ENCODE results near the gene CD247. TPM values are rescaled to one million over a fixed set of nuclear protein-coding genes. Genes with fewer than 3 reads are reported as not detected.

Gene CD247
- total RNA-seq, 1 experiment from 2014 or later = 0.44 TPM

- TF ChIP-seq SIN3A (IDR thresholded peaks at IDR 0.05; ENCODE audit: borderline replicate concordance, insufficient read depth, low read depth, low read length) = no peak
- in situ Hi-C loops (cut with HindIII; ENCODE audit: low pct_unique_long_range_greater_than_20kb, low sequenced_read_pairs) = no loop called here
- no peak for ATAC-seq
- no peaks in the 10 kb centered on the region for H3K4me1 ChIP-seq (ENCODE audit: control insufficient read depth, insufficient read depth, low read length)
- BruUV-seq (replicated peaks) = no TSS peak
- CTCF ChIA-PET = interaction anchor here (0.6 kb wide), 1 partner anchor 513 kb away, joined by 3 read pairs; no protein-coding TSS in a partner anchor
- DNase-seq (ENCODE audit: low read depth, low spot score) = no peak
- H3K4me3 ChIP-seq (ENCODE audit: low read depth in 2 of 2, low read length in 2 of 2) = no peak overlapping the region
- no peaks in the 10 kb centered on the region for H3K27me3 ChIP-seq (ENCODE audit: control insufficient read depth, insufficient read depth, low read length)
- H3K9me3 ChIP-seq (ENCODE audit: control insufficient read depth, insufficient read depth, low read depth, low read length) = no peaks in the 10 kb centered on the region
- H3K27ac ChIP-seq (ENCODE audit: low read length) = no peak overlapping the region
- intact Hi-C loops (cut with micrococcal nuclease; ENCODE audit: unreplicated experiment) = no loop called here
- POLR2A ChIA-PET = no interaction called here
- no peaks in the 10 kb centered on the region for H3K36me3 ChIP-seq (ENCODE audit: control insufficient read depth, insufficient read depth, low read length)
Measured at GRCh38 chr1:167487614-167488013, 30.7 kb downstream of the CD247 start.

GRCh38 chr1:167486090-167486824, 32.1 kb downstream of the CD247 start:
- TF ChIP-seq TCF7L2 (IDR thresholded peaks at IDR 0.05; ENCODE audit: low read depth, low read length) (no peak), POLR2AphosphoS5 (IDR thresholded peaks at IDR 0.05; ENCODE audit: low read depth, low read length) (no peak), CTCF (IDR thresholded peaks at IDR 0.05) (no peak), SIN3A (IDR thresholded peaks at IDR 0.05; ENCODE audit: borderline replicate concordance, insufficient read depth, low read depth, low read length) (no peak)
- TF ChIP-seq, protein P1, sequence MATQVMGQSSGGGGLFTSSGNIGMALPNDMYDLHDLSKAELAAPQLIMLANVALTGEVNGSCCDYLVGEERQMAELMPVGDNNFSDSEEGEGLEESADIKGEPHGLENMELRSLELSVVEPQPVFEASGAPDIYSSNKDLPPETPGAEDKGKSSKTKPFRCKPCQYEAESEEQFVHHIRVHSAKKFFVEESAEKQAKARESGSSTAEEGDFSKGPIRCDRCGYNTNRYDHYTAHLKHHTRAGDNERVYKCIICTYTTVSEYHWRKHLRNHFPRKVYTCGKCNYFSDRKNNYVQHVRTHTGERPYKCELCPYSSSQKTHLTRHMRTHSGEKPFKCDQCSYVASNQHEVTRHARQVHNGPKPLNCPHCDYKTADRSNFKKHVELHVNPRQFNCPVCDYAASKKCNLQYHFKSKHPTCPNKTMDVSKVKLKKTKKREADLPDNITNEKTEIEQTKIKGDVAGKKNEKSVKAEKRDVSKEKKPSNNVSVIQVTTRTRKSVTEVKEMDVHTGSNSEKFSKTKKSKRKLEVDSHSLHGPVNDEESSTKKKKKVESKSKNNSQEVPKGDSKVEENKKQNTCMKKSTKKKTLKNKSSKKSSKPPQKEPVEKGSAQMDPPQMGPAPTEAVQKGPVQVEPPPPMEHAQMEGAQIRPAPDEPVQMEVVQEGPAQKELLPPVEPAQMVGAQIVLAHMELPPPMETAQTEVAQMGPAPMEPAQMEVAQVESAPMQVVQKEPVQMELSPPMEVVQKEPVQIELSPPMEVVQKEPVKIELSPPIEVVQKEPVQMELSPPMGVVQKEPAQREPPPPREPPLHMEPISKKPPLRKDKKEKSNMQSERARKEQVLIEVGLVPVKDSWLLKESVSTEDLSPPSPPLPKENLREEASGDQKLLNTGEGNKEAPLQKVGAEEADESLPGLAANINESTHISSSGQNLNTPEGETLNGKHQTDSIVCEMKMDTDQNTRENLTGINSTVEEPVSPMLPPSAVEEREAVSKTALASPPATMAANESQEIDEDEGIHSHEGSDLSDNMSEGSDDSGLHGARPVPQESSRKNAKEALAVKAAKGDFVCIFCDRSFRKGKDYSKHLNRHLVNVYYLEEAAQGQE (IDR thresholded peaks at IDR 0.05; ENCODE audit: insufficient read depth in 1 of 2, low read depth in 2 of 2, low read length in 1 of 2) = no peak

More at GRCh38 chr1:167486090-167486824, 32.1 kb downstream of the CD247 start:
- Histone ChIP-seq H3K27ac (ENCODE audit: low read length) (no peak overlapping the region), H3K4me3 (ENCODE audit: low read depth in 2 of 2, low read length in 2 of 2) (no peak overlapping the region), H3K27me3 (ENCODE audit: control insufficient read depth, insufficient read depth, low read length) (no peaks in the 10 kb centered on the region), H3K36me3 (ENCODE audit: control insufficient read depth, insufficient read depth, low read length) (no peaks in the 10 kb centered on the region), H3K4me1 (ENCODE audit: control insufficient read depth, insufficient read depth, low read length) (no peaks in the 10 kb centered on the region), H3K9me3 (ENCODE audit: control insufficient read depth, insufficient read depth, low read depth, low read length) (no peaks in the 10 kb centered on the region)
- in situ Hi-C loops (cut with HindIII; ENCODE audit: low pct_unique_long_range_greater_than_20kb, low sequenced_read_pairs) (no loop called here), intact Hi-C loops (cut with micrococcal nuclease; ENCODE audit: unreplicated experiment) (no loop called here)
- DNase-seq (ENCODE audit: low read depth, low spot score) (no peak), ATAC-seq (no peak)
- no TSS peak for BruUV-seq (replicated peaks)
- POLR2A ChIA-PET = interaction anchor here (0.6 kb wide), 1 partner anchor 149 kb away, joined by 7 read pairs; no protein-coding TSS in a partner anchor
- CTCF ChIA-PET = interaction anchor here (0.5 kb wide), 1 partner anchor 53 kb away, joined by 11 read pairs; no protein-coding TSS in a partner anchor

Data from Panc1 (cell line).